GM10266 (cell line): ENCODE results near the gene PACRG.
A peak's percentile ranks its signal among the peaks of the same experiment; 100 is the strongest.

ENCODE experiments used
- DNase-seq: peaks from one replicate; pipeline ENCODE4 v3.0.0; 2012; ENCODE audit errors: extremely low spot score
- CTCF ChIP-seq: IDR thresholded peaks from 2 replicates; pipeline ENCODE4 v1.5.1; 2012; ENCODE audit warnings: mild to moderate bottlenecking, low read depth; ENCODE audit not compliant: control insufficient read depth, insufficient read depth; ENCODE audit errors: missing control alignments

PACRG gene

GRCh38 chr6:162899148-162899547 is 171.4 kb downstream of the PACRG start:
- TF ChIP-seq CTCF: no peak
- no peak for DNase-seq

GRCh38 chr6:162900503-162900902 is 172.7 kb downstream of the PACRG start:
- TF ChIP-seq CTCF: no peak

GRCh38 chr6:162904069-162904663 is 176.4 kb downstream of the PACRG start:
- TF ChIP-seq CTCF: no peak
- DNase-seq: no peak

More at GRCh38 chr6:162900503-162900902, 172.7 kb downstream of the PACRG start:
- no peak for DNase-seq

GRCh38 chr6:162906479-162906878 is 178.7 kb downstream of the PACRG start:
- TF ChIP-seq CTCF: no peak
- no peak for DNase-seq

- TF ChIP-seq CTCF: peak; percentile 21
Observed at GRCh38 chr6:162907876-162908481, 180.2 kb downstream of the PACRG start.

GRCh38 chr6:162913206-162913605 is 185.4 kb downstream of the PACRG start:
- no peak for DNase-seq
- no peak for TF ChIP-seq CTCF

More at GRCh38 chr6:162907876-162908481, 180.2 kb downstream of the PACRG start:
- DNase-seq: no peak

- TF ChIP-seq CTCF: no peak
- DNase-seq: no peak
Observed at GRCh38 chr6:162917506-162917905, 189.7 kb downstream of the PACRG start.
